ENCODE data around the gene INSR.

GRCh38 chr19:7078008-7078407 is 216.2 kb downstream of the INSR start:
- TF ChIP-seq CTCF (IDR thresholded peaks at IDR 0.05) (no peak), PREB (CRISPR knock-in tag; IDR thresholded peaks at IDR 0.05; ENCODE audit: borderline replicate concordance) (no peak), ZNF396 (CRISPR knock-in tag; IDR thresholded peaks at IDR 0.05; ENCODE audit: borderline replicate concordance) (no peak), ZNF263 (CRISPR knock-in tag; IDR thresholded peaks at IDR 0.05; ENCODE audit: low read depth) (no peak)

All from WTC11 (cell line).